Measurements from ENCODE around the gene VPS51.

The VPS51 gene

DNA sequence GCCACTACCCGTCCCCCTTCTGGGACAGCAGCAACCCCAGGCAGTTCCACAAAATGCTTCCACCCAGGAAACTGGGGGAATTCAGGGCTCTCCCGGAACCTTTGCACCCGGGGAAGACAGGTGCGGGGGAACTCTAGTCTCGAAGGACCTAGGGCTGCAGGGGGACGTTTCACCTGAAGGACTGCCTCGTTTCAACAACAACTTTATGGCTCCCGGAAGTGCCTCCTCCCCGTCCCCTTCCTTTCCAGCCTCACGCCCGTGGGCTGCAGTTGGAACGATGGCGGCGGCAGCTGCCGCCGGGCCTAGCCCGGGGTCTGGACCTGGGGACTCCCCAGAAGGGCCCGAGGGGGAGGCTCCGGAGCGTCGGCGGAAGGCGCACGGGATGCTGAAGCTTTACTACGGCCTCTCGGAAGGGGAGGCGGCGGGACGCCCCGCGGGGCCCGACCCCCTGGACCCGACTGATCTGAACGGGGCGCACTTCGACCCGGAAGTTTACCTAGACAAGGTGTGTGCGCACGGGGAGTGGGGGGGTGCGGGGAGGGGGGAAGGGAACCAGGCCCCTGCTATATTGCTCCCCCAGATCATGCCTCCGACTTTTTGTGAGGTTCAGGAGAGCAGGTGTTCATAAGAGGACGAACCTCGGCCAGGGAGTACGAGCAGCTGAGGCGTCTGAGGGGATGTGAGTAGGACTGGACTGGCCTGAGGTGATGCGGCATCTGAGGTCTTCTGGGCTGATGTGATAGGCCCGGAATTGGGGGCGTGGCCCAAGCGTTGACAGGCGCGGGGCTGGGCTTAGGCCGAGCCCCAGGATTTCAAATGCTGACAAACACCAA, at the start of gene VPS51:
TSS of gene VPS51 (plus strand) at position 241 of the 833 bp plus-strand sequence. CDS start at position 278, 37 bp downstream.
- DNase-seq (ENCODE audit: low spot score) = peak; percentile 90

DNA sequence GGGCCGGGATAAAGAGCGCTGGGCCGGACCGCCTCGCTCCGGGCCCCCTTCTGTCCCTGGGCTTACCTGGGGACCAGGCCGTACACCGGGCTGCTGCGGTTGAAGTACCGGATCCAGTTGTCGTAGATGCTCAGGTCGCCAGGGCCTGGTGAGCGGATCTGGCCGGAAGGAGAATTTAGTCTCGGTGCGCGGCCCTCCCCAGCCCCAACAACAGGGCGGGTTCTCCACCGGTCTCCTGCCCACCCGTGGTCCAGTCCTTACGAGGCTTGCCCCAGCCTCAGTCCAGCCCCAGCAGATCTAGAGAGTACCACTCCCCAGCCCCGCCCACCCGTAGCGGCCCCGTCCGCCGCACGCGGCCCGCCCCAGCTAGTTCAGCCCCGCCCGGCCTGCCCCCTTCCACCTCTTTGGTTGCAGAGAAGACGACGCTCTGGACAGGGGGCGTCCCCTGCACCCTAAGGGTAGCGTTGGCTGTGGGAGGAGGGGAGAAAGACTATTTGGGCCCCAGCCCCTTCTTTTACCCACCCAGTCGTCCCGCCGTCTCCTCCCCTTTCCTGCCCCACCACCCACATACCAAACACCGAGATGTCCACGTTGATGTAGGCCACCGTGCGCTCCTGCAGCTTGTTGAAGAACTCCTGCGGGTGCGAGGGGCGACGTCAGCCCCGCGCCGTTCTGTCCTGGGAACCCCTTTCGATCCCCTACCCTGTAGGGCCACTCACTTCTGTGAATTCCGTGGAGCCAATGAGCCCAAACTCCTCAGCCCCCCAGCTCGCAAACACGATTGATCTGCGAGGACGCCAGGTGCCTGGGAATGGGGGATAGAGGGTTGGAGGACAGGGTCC, 48.2 kb upstream of the VPS51 start:
- no peak for DNase-seq (ENCODE audit: low spot score)

DNA sequence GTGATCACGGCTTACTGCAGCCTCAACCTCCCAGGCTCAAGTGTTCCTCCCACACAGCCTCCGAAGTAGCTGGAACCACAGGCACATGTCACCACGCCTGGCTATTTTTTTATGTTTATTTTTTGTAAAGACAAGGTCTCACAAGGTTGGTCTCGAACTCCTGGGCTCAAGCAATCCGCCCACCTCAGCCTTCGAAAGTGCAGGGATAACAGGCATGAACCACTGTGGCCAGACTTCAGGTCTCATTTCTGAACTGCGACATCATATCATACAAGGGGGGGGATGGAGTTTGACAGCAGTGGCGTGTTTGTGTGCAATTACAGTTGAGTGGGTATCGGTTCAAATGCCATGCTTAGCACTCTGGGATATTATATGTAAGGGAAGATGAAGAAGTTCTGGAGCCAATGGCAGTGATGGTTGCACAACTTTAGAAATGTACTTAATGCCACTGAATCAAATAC, 44.6 kb upstream of the VPS51 start:
- DNase-seq (ENCODE audit: low spot score) = no peak

DNA sequence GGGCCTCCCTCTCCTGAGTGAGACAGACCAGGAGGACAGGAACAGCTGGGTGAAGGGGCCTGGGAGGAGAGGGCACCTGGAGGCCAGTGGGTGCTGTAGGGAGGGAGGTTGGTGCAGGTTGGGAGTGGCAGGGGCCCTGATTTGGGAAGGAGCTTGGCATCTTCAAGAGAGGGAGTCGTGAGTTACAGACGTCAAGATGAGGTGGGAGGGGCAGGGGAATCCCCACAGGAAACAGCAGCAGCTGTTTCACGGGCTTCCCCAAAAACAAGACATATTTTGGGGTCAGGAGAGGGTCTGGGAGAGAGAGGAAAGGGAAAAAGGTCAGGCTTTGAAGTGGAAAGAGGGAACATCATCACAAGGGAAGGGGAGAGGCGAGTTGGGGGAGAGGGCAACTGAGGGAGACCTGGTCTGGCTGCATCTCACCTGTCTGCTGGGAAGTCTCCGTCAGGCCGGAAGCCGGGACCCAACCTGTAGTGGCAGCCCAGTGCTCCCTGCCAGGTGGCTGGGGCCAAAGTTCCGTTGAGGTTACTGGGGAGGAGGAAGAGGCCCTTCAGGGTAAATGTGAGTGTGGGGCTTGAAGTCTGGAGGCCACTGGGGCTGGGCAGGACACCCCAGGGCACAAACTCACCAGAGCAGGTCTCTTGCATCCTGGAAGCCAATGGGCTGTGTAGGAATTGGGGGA, 42.0 kb upstream of the VPS51 start:
- no peak for DNase-seq (ENCODE audit: low spot score)

DNA sequence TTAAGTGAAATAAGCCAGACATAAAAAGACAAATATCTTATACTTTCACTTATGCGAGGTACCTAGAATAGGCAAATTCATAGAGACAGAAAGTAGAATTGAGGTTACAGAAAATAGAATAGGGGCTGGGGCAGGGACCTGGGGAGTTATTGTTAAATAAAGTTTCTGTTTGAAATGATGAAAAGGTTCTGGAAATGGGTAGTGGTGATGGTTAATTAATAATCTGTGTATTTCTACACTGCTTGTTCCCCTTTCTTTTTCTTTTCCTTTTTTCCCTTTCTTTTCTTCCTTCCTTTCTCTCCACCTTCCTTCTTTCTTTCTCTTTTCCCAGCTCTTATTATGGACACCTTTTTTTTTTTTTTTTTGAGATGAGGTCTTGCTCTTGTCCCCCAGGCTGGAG, 40.5 kb upstream of the VPS51 start:
- DNase-seq (ENCODE audit: low spot score) = no peak

DNA sequence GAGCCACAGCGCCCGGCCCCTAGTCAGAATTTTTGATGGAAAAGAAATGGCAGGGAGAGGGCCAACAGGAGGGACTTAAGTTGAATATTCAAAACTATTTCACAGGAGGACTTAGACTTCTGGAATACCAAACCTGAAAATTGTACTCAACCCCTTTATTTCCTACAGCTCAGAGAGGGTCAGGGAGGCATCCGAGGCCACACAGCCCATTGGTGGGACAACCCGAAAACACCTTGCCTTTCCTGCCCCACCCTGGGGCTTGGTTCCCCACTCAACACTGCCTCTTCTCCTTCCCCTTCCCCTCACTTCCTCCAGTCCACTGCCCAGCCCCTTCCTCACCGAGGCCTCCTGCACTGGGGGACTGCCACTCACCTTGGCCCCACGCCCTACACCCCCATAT, 39.0 kb upstream of the VPS51 start:
- no peak for DNase-seq (ENCODE audit: low spot score)

DNA sequence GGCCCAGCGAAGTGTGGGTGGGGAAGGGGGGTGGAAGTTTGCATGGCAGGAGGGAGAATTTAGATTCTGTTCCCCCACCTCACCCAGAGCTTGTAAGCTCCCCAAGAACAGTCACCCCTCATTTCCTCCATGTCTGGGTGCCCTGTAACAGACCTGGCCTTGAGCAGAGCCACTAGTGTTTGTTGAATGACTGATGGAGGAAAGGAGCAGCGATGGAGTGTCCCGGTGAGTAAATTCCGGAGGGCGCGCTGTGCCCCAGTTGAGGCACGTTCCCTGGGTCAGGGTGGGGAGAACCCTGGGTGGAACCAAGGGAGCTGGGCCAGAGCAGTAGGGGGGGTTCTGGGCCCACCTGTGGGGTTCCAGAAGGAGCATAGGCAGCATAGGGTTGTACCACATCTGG, 38.5 kb upstream of the VPS51 start:
- DNase-seq (ENCODE audit: low spot score) = no peak

DNA sequence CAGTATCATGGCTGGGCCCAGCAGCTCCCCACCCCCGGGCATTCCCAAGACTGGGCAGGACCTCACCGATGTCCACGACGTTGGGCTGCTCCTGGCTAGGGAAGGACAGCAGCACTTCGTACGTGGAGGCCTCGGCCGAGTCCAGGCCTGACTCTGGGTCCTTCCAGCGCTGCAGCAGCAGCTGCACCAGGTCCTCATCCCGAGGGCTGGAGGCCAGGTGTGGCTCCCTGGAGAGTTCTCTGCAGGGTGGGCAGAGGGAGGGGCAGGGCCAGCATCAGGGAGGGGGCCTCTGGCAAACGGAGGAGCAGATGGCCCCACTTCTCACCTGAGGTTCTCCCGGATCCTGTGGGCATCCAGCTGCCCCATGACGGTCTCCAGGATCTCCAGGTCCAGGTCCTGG, 38.0 kb upstream of the VPS51 start:
- DNase-seq (ENCODE audit: low spot score) = no peak

DNA sequence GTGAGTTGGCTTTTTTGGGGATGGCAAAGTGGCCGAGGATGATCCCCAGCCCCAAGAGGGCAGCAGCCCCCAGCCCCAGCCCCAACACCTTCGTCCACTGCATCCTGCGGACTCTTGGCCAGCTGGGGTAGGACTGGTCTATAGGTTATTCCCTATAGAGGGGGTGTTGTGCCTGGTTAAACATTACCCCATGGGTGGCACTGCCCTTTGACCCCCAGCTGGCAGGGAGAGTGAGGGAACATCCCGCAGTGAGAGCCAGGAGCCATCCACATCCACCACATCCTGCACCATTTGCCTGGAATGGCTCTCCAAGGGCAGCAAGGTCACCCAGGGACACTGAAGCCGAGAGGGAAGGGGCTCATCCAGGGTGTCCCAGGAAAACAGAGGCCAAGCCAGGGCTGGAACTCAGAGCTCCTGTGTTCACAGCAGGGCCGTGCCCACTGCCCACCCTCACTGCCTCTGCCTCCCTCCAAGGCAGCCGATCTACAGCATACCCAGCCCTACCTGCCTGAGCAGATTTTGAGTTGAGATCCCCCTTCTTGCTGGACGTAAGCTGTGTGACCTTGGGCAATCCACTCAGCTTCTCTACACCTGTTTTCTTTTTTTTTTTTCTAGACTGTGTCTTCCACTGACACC, 37.5 kb upstream of the VPS51 start, which contains the start of gene NAALADL1:
TSS of gene NAALADL1 (minus strand) at position 135 of the 636 bp plus-strand sequence. CDS start at position 103, 32 bp downstream.
- DNase-seq (ENCODE audit: low spot score) = no peak

DNA sequence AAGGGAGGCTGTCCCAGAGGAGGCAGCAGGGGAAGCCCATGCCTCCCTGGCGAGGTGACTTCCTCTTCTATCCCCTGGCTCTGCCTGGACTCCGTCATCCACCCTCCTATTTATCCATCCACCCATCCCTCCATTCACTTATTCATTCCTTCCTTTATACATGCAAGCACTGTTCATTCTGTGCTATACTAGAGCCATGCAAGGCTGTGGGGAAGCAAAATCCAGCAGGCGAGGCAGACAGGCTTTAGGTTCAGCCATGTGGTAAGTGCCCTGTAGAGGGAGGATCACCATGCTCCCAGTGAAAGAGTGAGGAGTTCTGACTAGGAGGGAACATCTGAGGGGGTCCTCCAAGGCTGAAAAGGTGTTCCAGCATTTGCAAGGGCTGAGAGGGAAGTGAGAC, 36.5 kb upstream of the VPS51 start:
- no peak for DNase-seq (ENCODE audit: low spot score)

DNA sequence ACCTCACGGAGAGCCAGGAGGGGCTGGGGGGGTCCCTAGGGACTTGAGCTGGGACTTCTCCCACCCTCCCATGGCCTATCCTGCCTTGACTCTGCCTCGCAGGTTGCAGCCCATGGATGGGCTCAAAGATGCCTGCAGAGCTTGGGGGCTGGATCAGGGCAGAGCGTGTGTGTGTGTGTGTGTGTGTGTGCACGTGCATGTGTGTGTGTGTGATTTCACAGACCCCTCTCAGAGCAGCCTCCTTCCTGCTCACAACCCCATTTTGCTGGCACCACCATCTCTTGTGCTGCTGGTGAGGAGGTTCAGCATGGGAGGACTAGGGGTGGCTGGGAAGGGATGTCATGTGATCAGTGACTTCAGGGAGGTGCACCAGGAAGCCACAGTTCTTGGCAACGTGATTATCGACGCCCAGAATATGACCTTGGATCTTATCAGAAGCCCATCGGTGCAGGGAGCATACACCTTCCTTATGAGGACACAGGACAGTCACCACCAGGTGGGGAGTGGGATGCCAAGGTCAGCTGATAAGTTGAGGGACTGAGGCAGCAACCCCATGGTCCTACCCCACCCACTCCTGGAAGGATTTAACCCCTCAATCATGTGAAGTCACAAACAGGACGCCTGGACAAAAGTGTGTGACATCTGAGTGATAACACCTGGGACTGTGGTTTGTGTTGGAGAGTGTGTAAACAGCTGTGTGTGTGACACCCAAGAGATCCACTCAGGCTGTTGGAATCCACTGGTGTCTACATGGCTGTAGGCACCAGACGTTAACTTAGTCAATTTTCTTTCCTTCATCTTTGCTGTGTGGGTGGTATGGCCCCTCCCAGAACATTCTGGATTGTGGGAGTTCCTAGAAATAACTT, 35.8 kb upstream of the VPS51 start:
- DNase-seq (ENCODE audit: low spot score) = no peak

DNA sequence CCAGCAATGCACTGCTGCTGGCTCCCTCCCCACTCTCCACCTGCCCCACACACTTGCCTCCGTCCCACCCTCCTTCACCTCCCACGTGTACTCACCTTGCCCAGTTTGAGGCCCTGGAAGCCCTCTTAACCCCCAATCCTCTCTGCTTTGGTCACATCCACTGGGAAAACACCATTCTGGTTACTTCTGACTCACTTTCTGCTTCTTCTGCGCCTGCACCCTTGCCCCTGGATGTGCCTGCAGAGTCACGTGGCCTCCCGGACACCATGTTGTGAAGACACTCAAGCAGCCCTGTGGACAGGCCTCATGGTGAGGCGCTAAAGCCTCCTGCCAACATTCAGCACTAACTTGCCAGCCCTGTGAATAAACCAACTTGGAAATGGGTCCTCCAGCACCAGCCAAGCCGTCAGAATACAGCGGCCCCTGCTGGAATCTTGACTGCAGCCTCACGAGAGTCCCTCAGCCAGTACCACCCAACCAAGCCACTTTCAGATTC, 35.1 kb upstream of the VPS51 start:
- DNase-seq (ENCODE audit: low spot score) = no peak

DNA sequence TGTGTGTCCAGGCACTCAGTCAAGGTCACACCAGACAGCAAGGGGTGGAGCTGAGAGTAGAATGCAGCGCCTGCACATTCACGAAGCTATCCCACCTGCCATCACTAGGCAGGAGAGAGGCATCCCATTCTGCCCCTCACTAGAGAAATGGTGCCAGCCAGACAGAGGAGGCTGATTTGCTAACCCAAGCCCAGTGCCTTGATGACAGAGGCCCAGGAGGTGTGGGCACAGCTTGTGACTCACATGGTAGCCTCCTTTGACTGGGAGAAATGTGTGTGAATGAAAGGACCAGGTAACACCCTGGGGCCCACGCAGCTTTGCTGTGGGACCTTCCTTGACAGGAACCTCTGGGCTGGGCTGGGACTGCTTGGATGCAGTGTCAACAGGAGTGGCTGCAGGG, 32.5 kb upstream of the VPS51 start:
- DNase-seq (ENCODE audit: low spot score) = no peak

DNA sequence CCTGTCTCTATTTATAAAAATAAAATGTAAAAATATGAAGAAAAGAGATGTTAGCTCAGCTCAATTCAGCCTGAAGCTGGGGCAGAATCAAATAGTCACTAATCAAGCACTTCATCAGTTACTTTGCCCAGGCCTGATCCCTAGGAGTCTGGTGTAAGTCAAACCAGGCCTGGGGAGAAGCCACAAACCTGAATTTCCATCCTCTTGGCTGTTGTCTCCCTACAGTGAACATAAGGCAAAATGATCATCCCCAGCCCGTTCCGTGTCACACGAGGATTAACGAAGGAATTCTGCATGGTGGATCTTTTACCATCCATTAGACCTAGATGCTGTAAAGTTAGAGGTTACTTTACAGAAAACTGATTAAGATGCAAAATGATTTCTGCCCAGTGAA, 31.2 kb upstream of the VPS51 start:
- DNase-seq (ENCODE audit: low spot score) = no peak

DNA sequence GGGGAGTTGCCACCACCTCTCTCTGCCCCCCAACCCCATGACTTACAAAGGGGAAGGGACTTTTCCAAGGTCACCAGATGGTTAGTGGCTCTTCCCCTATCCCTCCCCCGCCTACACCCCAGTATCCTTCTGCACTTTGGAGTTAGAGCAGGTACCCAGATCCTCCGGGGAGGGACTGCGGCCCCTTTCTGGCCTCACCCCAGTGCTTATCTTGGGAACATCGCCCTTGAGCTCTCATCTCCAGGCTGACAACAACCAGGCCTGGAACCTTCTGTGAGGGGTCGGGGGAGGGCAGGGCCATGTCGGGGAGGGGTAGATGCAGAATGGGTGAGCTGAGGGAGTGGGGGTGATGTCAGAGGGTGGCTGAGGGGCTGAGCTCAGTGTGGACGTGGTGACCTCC, 30.2 kb upstream of the VPS51 start:
- DNase-seq (ENCODE audit: low spot score) = no peak

DNA sequence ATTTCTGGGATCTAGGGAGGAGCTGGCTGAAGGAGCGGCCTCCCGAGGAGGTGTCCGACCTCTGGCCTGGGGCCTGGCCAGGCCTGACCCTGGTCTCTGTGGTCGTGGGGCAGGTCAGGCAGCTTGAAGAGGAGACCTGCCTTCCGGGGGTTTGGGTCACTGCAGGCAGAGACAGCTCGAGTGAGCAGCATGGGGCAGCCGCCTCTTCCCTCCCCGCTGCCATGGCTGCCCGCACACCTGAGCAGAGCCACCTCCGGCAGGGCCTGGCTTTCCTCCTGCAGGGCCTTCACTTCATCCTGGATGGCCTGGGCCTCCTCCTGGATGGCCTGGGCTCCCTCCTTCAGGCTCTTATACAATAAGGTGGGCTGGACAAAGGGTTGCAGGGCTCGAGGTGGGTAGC, 29.7 kb upstream of the VPS51 start:
- DNase-seq (ENCODE audit: low spot score) = no peak

DNA sequence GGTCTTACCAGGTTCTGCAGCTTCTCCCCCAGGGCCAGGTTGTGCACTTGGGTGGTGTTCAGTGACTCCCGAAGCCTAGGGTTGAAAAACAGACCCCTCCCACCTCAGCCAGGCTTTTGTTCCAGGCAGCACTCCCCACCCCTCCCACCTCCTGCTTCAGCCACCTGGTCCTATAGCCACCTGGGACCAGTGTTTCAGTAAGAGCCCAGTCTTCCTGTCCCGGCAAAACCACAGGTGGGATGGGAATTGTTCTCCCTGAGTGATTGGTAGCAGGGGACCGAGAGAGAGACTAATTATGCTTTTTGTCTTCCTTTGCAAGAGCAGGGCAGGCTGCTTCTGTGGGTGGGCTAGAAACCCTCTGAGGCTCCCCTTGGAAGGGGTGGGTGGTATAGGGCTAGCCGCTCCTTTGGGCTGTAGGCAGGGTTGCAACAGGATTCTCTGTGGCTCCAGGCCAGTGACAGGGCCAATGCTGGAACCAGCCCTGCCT, 29.2 kb upstream of the VPS51 start:
- no peak for DNase-seq (ENCODE audit: low spot score)

DNA sequence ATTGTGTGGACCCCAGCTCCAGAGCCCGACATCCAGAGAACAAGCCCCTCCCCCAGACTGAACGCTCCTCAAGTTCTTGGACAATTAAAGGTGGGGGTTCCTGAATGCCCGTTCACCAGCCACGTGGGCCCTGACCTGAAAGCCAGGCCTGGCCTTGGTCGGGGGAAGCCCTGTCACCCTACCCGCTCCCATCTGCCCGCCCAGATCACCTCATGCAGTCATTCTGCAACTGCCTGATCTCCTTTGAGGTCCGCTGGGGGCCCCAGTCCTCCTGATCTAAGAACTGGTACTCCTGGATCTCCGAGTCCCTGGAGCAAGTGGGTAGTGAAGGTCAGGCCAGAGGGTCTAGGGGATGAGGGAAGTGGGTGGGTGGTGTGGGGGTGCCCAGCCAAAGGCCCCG, 28.6 kb upstream of the VPS51 start:
- DNase-seq (ENCODE audit: low spot score) = no peak

DNA sequence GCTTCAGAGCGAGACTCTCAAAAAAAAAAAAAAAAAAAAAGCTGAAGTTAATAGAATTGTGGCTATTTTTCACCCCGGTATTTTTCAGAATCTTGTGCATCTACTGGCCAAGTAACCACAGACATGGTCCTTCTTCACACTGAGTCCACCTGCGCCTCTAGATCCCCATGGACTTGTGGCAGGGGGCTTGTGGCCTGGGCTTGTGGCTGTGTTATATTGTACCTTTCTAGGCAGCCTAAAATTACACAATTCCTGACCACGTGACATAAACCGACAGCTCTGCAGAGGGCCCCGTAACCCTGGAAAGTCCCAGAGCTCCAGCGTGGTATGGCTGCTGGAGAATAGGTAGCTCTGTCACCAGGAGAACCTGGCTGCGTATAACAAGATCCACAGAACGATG, 26.8 kb upstream of the VPS51 start:
- no peak for DNase-seq (ENCODE audit: low spot score)

DNA sequence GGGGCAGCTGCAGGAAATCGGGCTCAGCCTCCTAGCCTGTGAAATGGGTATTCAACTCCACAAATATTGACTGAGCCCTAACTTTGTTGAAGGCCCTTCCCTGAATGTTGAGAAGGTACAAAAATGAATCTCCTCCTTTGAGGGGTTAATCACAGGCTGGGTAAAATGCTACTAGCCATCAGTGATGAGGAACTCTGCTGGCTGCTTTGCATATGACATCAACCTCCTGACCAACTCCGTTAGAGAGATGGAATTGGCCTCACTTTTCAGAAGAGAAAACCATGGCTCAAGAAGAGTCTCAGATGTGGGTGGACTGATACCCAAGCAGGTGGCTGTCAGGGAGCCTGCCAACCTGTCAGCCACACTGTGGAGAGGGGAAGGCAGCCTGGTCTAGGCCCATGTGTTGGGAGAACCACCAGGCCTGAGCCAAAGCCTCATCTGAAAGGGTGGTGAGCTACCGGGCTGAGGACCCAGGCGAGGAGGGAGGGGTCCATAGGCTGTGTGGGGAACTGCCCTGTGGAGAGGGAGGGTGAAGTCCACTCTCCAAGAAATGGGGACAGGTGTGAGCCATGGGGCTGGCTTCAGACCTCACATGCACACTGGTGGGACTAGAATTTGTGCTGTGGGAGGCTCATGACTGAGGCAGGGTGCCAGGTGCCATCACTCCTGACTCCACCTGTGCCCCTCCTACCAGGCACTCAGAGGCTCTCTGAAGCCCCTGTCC, 23.9 kb upstream of the VPS51 start:
- no peak for DNase-seq (ENCODE audit: low spot score)

All from globus pallidus (tissue), 1 donor.